Measurements from ENCODE around the gene KDM4C.

The KDM4C gene

GRCh38 chr9:6909181-6909580 lies 151.4 kb downstream of the KDM4C start:
- DNase-seq, result no peak

- DNase-seq, result no peak
Measured at GRCh38 chr9:6910032-6910431, 152.3 kb downstream of the KDM4C start.

DNA sequence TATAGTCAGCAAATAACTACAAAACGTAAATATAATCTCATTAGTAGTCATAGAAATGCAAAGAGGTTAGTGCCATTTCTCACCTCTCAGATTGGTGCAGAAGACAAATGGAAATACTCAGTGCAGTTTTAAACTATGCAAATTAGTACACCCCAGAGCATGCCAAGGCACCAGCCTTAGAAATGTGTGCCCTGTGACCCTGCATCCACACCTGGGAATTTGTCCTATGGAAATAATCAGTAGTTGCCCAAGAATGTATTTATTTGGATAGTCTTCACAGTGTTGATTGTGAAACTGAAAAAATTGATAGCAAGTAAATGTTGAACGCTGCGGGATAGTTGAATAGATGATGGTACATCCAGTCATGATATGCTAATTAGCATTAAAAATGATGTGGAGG lies 152.7 kb downstream of the KDM4C start:
- DNase-seq, result no peak

- DNase-seq, result no peak
Measured at GRCh38 chr9:6911901-6912638, 154.3 kb downstream of the KDM4C start.

DNA sequence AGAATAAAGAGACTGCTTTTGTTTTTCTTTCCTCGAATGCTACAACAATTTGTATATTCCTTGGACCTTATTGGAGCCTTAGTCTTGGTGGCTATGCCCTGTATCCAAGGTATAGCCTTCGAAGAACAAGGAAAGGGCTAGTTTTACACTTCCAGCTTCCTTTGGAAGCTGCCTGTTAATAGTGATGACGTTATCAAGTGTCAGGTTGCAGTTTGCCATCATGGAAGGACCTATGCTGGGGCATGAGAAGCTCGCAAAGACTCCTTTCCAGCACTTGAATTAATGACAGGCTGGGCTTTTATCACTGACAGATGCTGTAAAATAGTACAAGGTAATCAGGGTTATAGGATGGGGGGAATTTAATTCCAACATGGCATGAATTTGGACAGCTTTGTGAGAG lies 157.9 kb downstream of the KDM4C start:
- no peak for DNase-seq

- DNase-seq, result no peak
Measured at GRCh38 chr9:6917162-6917561, 159.4 kb downstream of the KDM4C start.

- DNase-seq, result no peak
Measured at GRCh38 chr9:6920041-6920440, 162.3 kb downstream of the KDM4C start.

- no peak for DNase-seq
Measured at GRCh38 chr9:6921315-6921714, 163.5 kb downstream of the KDM4C start.

DNA sequence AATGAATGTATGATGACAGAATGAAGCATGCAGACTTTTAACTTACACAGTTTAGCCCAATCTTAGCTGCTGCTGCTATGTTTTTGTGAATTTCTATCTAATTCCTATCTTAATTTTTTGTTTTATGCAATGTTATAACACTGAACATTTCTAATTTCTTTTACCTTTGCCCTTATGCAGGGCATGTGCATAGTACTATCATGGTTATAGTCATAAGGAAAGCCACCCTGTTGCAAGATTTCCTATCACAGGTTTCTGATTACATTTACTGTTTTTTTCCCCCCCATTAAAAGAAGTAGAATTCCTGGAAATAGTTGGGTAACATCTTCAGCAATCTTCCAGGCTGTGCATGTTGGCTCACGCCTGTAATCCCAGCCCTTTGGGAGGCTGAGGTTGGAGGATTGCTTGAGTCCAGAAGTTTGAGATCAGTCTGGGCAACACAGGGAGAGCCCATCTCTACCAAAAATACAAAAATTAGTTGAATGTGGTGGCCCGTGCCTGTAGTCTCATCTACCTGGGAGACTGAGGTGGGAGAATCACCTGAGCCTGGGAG lies 164.4 kb downstream of the KDM4C start:
- no peak for DNase-seq

GRCh38 chr9:6922680-6923079 lies 164.9 kb downstream of the KDM4C start:
- no peak for DNase-seq

DNA sequence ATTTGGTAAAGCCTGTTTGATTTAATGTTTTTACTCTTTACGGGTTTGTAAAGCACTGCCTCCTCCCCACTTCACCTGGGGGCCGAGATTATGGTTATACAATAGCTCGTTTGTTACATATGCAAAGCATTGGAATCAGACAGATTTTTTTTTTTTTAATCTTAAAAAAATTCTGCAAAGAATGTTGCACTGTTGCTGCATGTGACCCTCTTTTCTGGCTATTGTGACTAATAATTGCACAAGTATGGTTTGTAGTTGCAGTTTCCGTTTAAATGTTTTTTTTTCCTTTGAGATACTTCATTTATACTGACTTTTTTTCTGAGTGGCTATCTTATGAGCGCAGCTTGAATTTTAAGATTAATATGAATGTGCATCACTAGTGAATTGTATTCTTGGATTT lies 165.3 kb downstream of the KDM4C start:
- no peak for DNase-seq

DNA sequence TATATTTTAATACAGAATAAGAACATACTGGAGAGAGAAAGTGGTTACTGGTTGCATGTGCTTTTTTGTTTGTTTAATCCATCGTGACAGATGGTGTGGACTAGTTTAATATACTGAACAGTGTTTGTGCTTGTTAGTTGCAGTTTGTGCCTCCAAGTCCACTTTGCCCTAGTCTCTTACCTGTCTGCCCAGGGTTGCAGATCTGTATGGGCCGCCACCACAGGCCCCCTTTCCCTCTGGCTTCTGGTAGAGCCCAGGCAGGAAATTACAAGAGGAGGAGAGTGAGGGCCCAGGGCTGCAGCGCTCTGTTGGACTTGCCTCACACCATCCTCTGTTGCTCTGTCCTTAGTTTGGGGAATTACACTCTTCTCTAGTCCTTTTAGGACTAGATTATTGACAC lies 166.4 kb downstream of the KDM4C start:
- DNase-seq, result no peak

DNA sequence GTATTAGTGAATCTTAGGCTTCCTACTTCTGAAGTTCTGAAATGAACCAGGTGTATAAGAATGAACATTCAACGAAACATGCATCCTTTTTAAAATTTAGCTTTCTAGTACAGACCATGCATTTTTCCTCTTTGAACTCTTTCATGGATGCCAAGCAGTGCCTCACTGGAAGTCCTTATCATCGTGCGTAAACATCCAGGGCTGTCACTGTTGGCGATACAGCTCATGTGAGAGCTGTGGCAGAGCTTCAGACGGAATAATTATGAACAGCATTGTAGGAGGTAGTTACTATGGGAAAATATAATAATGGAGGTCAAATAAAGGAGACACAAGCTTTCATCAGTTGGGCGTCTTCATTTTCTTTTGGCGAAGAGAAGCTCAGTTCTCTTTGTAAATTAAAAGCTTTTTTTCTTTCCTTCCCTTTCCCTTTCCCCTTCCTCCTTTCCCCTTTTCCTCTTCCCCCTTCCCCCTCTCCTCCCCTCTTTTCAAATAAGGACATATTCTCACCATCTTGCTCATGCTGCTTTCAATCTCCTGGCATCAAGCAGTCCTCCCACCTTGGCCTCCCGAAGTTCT lies 167.3 kb downstream of the KDM4C start:
- no peak for DNase-seq

DNA sequence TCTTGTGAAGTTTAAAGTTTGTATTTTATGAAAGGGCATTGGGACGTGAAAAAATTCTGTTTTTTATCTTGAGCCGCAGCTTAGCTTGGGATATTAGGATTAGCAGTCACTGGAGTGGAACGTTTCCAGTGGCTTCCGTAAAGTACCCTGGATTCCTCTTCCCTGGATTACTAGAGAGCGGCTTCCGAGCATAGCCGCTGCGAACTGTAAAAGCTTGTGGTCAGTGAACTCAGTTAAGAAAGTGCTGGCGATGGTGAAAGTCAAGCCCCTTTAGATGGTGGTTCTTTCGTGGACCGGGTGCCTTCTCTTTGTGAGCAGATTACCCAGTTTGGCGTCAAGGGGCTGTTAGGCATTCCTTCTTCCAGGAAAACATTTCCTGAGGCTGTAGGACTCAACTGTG lies 168.1 kb downstream of the KDM4C start:
- peak; percentile 34 for DNase-seq

GRCh38 chr9:6926436-6926835 lies 168.7 kb downstream of the KDM4C start:
- no peak for DNase-seq

DNA sequence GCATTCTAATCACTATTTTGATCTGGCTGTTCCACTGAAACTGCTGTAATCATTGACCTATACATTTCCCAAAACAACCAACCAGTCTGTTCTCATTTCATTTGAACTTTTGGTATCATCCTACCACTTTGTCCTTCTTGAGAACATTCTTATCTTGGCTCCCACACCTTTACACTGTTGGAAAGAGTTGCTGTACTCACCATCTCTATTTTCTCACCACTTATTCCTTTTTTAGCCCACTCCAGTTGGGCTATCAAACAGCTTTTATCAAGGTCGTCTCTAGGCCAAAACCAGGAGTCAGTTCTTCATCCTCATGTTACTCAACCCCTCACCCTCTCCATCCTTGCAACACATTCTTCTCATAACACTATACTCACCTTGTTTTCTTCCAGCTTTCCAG lies 170.1 kb downstream of the KDM4C start:
- DNase-seq, result no peak

- no peak for DNase-seq
Measured at GRCh38 chr9:6928863-6929262, 171.1 kb downstream of the KDM4C start.

DNA sequence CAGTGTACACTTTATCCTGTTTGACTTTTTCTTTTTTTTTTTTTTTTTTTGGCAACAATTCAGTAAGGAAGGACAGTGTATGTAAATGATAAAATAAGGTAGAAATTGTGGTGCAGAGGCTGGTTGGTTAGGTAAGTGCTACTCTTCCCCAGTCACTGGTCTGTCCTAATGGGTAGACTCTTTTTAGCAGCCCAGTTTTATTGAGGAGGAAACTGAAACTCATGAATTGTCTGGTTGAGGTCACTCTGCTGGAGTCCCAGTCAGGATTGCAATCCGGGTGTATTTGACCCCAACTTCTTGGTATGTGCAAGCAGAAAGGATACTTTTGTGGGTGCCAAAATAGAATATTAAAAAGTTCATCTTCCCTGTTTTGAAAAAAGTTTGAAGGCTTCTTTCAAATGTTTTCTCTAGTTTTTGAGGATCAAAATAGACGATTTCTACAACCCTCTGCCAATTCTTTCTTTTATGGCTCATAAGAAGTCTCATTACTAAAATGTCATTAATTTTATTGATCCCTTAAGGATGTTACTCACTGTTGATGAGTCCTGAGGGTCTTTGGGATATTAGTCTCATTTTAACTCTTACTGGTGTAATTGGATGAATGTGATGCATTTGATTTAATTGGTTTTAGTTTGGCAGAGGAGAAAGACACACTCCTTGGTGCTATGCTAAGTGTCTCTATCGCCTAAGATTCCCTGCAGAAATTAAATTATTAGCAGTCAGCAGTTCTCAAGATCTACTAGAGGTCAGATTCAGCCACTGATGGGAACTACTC lies 171.9 kb downstream of the KDM4C start:
- no peak for DNase-seq

- no peak for DNase-seq
Measured at GRCh38 chr9:6930827-6931226, 173.1 kb downstream of the KDM4C start.

DNA sequence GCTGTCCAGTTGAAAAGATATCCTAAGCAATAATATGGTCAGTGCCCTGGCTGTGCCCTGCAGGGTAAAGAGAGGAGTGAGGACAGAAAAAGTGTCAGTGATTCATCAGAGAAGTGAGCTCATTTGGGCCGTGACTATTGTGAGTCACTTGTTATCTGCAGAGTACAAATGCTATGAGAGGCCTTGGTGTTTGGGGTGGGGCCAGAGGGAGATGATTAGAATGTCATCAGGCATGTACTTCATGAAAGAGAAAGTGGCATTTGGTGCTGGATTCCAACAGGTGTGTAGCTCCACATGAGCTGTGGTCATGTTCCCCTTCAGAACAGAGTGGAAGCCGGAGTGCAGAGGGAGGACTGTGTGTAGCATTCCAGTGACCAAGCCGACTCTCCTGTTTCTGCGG lies 174.1 kb downstream of the KDM4C start:
- DNase-seq, result no peak

- DNase-seq, result no peak
Measured at GRCh38 chr9:6936103-6936502, 178.3 kb downstream of the KDM4C start.

GRCh38 chr9:6937209-6937608 lies 179.4 kb downstream of the KDM4C start:
- no peak for DNase-seq

DNA sequence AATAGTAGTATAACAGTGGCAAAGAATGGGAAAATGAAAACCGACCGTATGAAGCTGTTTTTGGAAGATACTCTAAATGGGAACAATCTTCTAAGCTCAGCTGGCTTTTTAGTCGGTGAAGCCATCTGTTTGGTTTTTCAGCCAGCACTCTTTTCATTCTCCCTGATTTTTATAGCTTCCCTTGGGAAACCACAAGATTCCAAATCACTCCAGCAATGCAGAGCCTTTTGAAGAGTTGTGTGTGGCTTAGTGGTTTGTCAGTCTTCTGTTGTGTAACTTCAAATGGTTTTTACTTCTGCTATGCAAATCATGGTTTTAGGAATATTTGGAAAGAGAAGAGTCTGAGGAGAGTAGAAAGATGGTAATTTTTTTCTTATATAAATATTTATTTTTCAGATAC lies 180.7 kb downstream of the KDM4C start:
- DNase-seq, result no peak

DNA sequence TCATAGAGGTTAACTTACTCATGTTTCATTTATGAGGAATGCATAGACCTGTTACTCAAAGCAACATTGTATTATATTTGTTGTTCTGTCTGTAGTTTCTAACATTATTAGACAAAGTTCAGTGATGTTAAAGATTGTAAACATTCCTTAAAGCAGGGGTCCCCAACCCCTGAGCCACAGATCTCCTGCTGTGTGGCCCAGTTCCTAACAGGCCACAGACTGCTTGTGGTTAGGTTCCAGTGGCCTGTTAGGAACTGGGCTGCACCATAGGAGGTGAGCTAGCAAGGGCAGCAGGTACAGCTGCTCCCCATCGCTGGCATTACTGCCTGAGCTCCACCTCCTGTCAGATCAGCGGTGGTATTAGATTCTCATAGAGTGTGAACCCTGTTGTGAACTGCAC lies 181.1 kb downstream of the KDM4C start:
- no peak for DNase-seq
